ENCODE measurements around the gene CLCF1. TPM values are rescaled to one million over a fixed set of nuclear protein-coding genes. Genes with fewer than 3 reads are reported as not detected.

CLCF1 gene
- total and polyA plus RNA-seq, 2 of the 13 experiments (the other 11 are each of a cell fraction or from before 2014, with no cell fraction given) = 0.49 to 0.78 TPM

- TF ChIP-seq HINFP (CRISPR knock-in tag; IDR thresholded peaks at IDR 0.05; ENCODE audit: low read depth) (no peak), ZNF224 (CRISPR knock-in tag; IDR thresholded peaks at IDR 0.05) (peak; percentile 74; the same call in 1 of the 2 replicates), BCL3 (CRISPR knock-in tag; IDR thresholded peaks at IDR 0.05) (0 out of 2 replicates have a peak, but pooled peaks have one; percentile 71), ZNF10 (CRISPR knock-in tag; IDR thresholded peaks at IDR 0.05; ENCODE audit: borderline replicate concordance, low read depth) (no peak), DRAP1 (CRISPR knock-in tag; IDR thresholded peaks at IDR 0.05) (peak; percentile 47; the same call in 1 of the 2 replicates), CHD2 (IDR thresholded peaks at IDR 0.05; ENCODE audit: low read depth, low read length) (no peak), ZNF292 (CRISPR knock-in tag; IDR thresholded peaks at IDR 0.05; ENCODE audit: borderline replicate concordance, low read depth) (peak; percentile 46; the same call in 1 of the 2 replicates), ZBTB20 (CRISPR knock-in tag; IDR thresholded peaks at IDR 0.05; ENCODE audit: borderline replicate concordance, low read depth) (no peak), ZMAT3 (CRISPR knock-in tag; conservative IDR thresholded peaks at IDR 0.05) (no peak; the same call in 1 of the 2 replicates), ZNF503 (CRISPR knock-in tag; IDR thresholded peaks at IDR 0.05) (no peak), KLF12 (CRISPR knock-in tag; IDR thresholded peaks at IDR 0.05; ENCODE audit: borderline replicate concordance) (0 out of 2 replicates have a peak, but pooled peaks have one; percentile 26), RARA (CRISPR knock-in tag; IDR thresholded peaks at IDR 0.05) (0 out of 2 replicates have a peak, but pooled peaks have one; percentile 13), ZNF615 (CRISPR knock-in tag; IDR thresholded peaks at IDR 0.05; ENCODE audit: borderline replicate concordance) (no peak), HMG20A (CRISPR knock-in tag; IDR thresholded peaks at IDR 0.05; ENCODE audit: borderline replicate concordance) (no peak; the same call in 1 of the 2 replicates), ZNF782 (CRISPR knock-in tag; IDR thresholded peaks at IDR 0.05; ENCODE audit: borderline replicate concordance) (no peak), CERS6 (CRISPR knock-in tag; IDR thresholded peaks at IDR 0.05) (no peak), ATM (IDR thresholded peaks at IDR 0.05; ENCODE audit: borderline replicate concordance) (no peak), ZSCAN12 (CRISPR knock-in tag; IDR thresholded peaks at IDR 0.05) (0 out of 2 replicates have a peak, but pooled peaks have one; percentile 23), ELF1 (CRISPR knock-in tag; IDR thresholded peaks at IDR 0.05) (peak; percentile 97)
These were observed 56.1 kb downstream of the CLCF1 start (continued) for GRCh38 chr11:67317205-67317887.

Data from HepG2 (cell line).